Smooth muscle cell (in vitro differentiated cells): ENCODE measurements around the gene MAOB. TPM values are rescaled to one million over a fixed set of nuclear protein-coding genes. Genes with fewer than 3 reads are reported as not detected.
A peak's percentile ranks its signal among the peaks of the same experiment; 100 is the strongest.
"Not testable (repeated sequence)": the region's sequence is repeated elsewhere in the genome, so short reads cannot be mapped to it uniquely, and the experiment has no call there.

Experiments used
- DNase-seq: peaks from one replicate; lab custom pipeline; 2025; ENCODE audit not compliant: unreplicated experiment; lab: John Stamatoyannopoulos, UW
- H2AFZ ChIP-seq: fragments of 200-600 bp; sonication (generic); 2 replicates; pipeline ENCODE4 v1.6.0; 2016; ENCODE audit warnings: antibody characterized with exemption, low read depth, mild to moderate bottlenecking
- H3F3A ChIP-seq: fragments of 200-600 bp; sonication (generic); 2 replicates; pipeline ENCODE4 v1.6.0; 2017; ENCODE audit warnings: antibody characterized with exemption, low read depth
- H3K27ac ChIP-seq: fragments of 200-600 bp; sonication (generic); 2 replicates; pipeline ENCODE4 v1.5.1; 2016; ENCODE audit warnings: low read depth, mild to moderate bottlenecking
- H3K27me3 ChIP-seq: fragments of 200-600 bp; sonication (generic); 2 replicates; pipeline ENCODE4 v1.6.1; 2016; ENCODE audit warnings: low read depth, mild to moderate bottlenecking
- H3K36me3 ChIP-seq: fragments of 200-600 bp; sonication (generic); 2 replicates; pipeline ENCODE4 v1.5.1; 2016; ENCODE audit warnings: low read depth
- H3K4me1 ChIP-seq: fragments of 200-600 bp; sonication (generic); 2 replicates; pipeline ENCODE4 v1.5.1; 2016; ENCODE audit warnings: low read depth
- H3K4me2 ChIP-seq: fragments of 200-600 bp; sonication (generic); 2 replicates; pipeline ENCODE4 v1.6.0; 2016; ENCODE audit warnings: mild to moderate bottlenecking
- H3K4me3 ChIP-seq: fragments of 200-600 bp; sonication (generic); 2 replicates; pipeline ENCODE4 v1.5.1; 2016; ENCODE audit warnings: mild to moderate bottlenecking
- H3K79me2 ChIP-seq: fragments of 200-600 bp; sonication (generic); 2 replicates; pipeline ENCODE4 v1.6.0; 2016; ENCODE audit warnings: low read depth, mild to moderate bottlenecking
- H3K9ac ChIP-seq: fragments of 200-600 bp; sonication (generic); 2 replicates; pipeline ENCODE4 v1.6.0; 2016; ENCODE audit warnings: low read depth
- H3K9me3 ChIP-seq: fragments of 200-600 bp; sonication (generic); replicated peaks from 2 replicates; pipeline ENCODE4 v1.5.1; 2016; ENCODE audit warnings: low read depth
- H4K20me1 ChIP-seq: fragments of 200-600 bp; sonication (generic); 2 replicates; pipeline ENCODE4 v1.6.0; 2016; ENCODE audit warnings: low read depth
- CTCF ChIP-seq: fragments of 200-600 bp; sonication (generic); IDR thresholded peaks from 2 replicates; pipeline ENCODE4 v1.5.1; 2017; ENCODE audit warnings: borderline replicate concordance, mild to moderate bottlenecking, antibody characterized with exemption; ENCODE audit not compliant: insufficient read depth, poor library complexity, severe bottlenecking
- WGBS: methylation state at CpG from one replicate; pipeline ENCODE4 v1.1.7; 2016; ENCODE audit warnings: low lambda C conversion rate; 5-methylcytosine and 5-hydroxymethylcytosine counted together
- polyA plus RNA-seq: library from polyadenylated mRNA; unstranded; fragments of >200 nt; fragmentation: Nextera tagmentation; extraction: Ambion mirVana; gene quantifications from 2 replicates; pipeline ENCODE4 v1.2.1, GENCODE V29; 2016
- total RNA-seq: library from RNA; depleted of rRNA; stranded (reverse); fragments of >200 nt; gene quantifications from 2 replicates; pipeline ENCODE4 v1.2.3, GENCODE V29; 2014

Gene MAOB
- total RNA-seq (not detected in 2 replicates), polyA plus RNA-seq (0.07 and 0.93 TPM in 2 replicates)

- H4K20me1 ChIP-seq, result no peaks in the 10 kb centered on the region
- no peak for DNase-seq
- H2AFZ ChIP-seq, result no peak within 1 kb of the TSS
- 43% methylated on average over 29 of the region's 36 CpGs for WGBS
- H3K4me3 ChIP-seq, result peak within 1 kb of the TSS; percentile 34
- no peaks in the 10 kb centered on the region for H3K9me3 ChIP-seq
- H3K79me2 ChIP-seq, result no peaks in the 10 kb centered on the region
- H3F3A ChIP-seq, result no peaks in the 10 kb centered on the region
- peak within 1 kb of the TSS; percentile 72 for H3K4me2 ChIP-seq
- no peaks in the 10 kb centered on the region for H3K4me1 ChIP-seq
- TF ChIP-seq CTCF, result no peak
- no peaks in the 10 kb centered on the region for H3K36me3 ChIP-seq
- H3K9ac ChIP-seq, result no peak within 1 kb of the TSS
- no peak within 1 kb of the TSS for H3K27ac ChIP-seq
- peaks cover 4% of the 10 kb centered on the region for H3K27me3 ChIP-seq
Observed at GRCh38 chrX:43882294-43882681, at the start of gene MAOB. Gene MAOB (minus strand): TSS chrX:43882450. CDS start chrX:43882299, 151 bp downstream.

- H2AFZ ChIP-seq, H3K4me3 ChIP-seq, DNase-seq, H3K27ac ChIP-seq, H4K20me1 ChIP-seq, H3K79me2 ChIP-seq, H3K4me2 ChIP-seq, H3K9me3 ChIP-seq, H3K27me3 ChIP-seq, H3K4me1 ChIP-seq, H3F3A ChIP-seq, H3K9ac ChIP-seq, H3K36me3 ChIP-seq: not testable (repeated sequence)
- WGBS, result 83% methylated on average over 3 of the region's 3 CpGs
Observed at GRCh38 chrX:43922032-43922431, 39.8 kb upstream of the MAOB start.

- DNase-seq, H4K20me1 ChIP-seq, H3K9ac ChIP-seq, H3F3A ChIP-seq, H2AFZ ChIP-seq, H3K79me2 ChIP-seq, H3K27me3 ChIP-seq, H3K9me3 ChIP-seq, H3K36me3 ChIP-seq, H3K4me3 ChIP-seq, H3K27ac ChIP-seq, H3K4me2 ChIP-seq, H3K4me1 ChIP-seq: not testable (repeated sequence)
- WGBS, result 90% methylated on average over 8 of the region's 8 CpGs
Observed at GRCh38 chrX:43910772-43911171, 28.5 kb upstream of the MAOB start.

DNA sequence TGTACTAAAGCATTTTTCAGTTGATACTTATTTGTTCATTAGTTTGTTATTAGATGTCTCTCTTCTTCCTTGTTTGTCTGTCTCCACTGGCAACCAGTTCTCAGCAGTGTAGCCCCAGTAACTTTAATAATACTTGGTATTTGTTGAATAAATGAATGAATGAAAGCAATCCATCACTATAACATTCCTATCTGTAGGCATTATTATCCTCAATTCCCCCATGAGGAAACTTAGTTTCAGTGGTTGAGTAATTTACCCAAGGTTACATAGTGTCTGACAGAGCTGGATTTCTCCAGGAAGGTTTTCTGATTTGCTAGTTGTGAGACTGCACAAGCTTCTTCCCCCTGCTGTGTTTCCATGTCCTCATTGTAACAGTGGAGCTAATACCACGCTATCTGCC, 27.8 kb upstream of the MAOB start:
- no peak overlapping the region for H3K9ac ChIP-seq
- H3K4me3 ChIP-seq, result no peak overlapping the region
- H3K9me3 ChIP-seq, result no peaks in the 10 kb centered on the region
- TF ChIP-seq CTCF, result no peak
- H3K79me2 ChIP-seq, result no peaks in the 10 kb centered on the region
- H2AFZ ChIP-seq, result no peak overlapping the region
- H3K36me3 ChIP-seq, result no peaks in the 10 kb centered on the region
- DNase-seq, result no peak
- no peak overlapping the region for H3K27ac ChIP-seq
- H3F3A ChIP-seq, result no peaks in the 10 kb centered on the region
- peaks cover 6% of the 10 kb centered on the region for H3K4me1 ChIP-seq
- 21% methylated on average over 1 of the region's 1 CpG for whole genome bisulfite sequencing
- H3K4me2 ChIP-seq, result no peak overlapping the region
- no peaks in the 10 kb centered on the region for H4K20me1 ChIP-seq
- no peaks in the 10 kb centered on the region for H3K27me3 ChIP-seq

GRCh38 chrX:43909141-43909540, 26.9 kb upstream of the MAOB start:
- H3K36me3 ChIP-seq, result no peaks in the 10 kb centered on the region
- TF ChIP-seq CTCF, result no peak
- H3K9ac ChIP-seq, result no peak overlapping the region
- H3F3A ChIP-seq, result no peaks in the 10 kb centered on the region
- no peaks in the 10 kb centered on the region for H4K20me1 ChIP-seq
- no peak overlapping the region for H3K4me3 ChIP-seq
- H3K4me1 ChIP-seq, result peaks cover 6% of the 10 kb centered on the region
- no peaks in the 10 kb centered on the region for H3K27me3 ChIP-seq
- H3K27ac ChIP-seq, result no peak overlapping the region
- no peaks in the 10 kb centered on the region for H3K9me3 ChIP-seq
- H3K4me2 ChIP-seq, result no peak overlapping the region
- 86% methylated on average over 1 of the region's 1 CpG for WGBS
- no peak overlapping the region for H2AFZ ChIP-seq
- DNase-seq, result no peak
- H3K79me2 ChIP-seq, result no peaks in the 10 kb centered on the region
